Hepatocyte (in vitro differentiated cells): ENCODE measurements around the gene DNMT3A. TPM values are rescaled to one million over a fixed set of nuclear protein-coding genes. Genes with fewer than 3 reads are reported as not detected.

Experiments used
- DNase-seq: peaks from one replicate; pipeline ENCODE4 v3.0.0-alpha.2; 2016; ENCODE audit warnings: low spot score
- H2AFZ ChIP-seq: fragments of 200-600 bp; sonication (generic); 2 replicates; pipeline ENCODE4 v1.6.0; 2016; ENCODE audit warnings: antibody characterized with exemption, mild to moderate bottlenecking
- H3K27ac ChIP-seq: fragments of 200-600 bp; sonication (generic); 2 replicates; pipeline ENCODE4 v1.5.1; 2016; ENCODE audit warnings: mild to moderate bottlenecking
- H3K27me3 ChIP-seq: fragments of 200-600 bp; sonication (generic); 2 replicates; pipeline ENCODE4 v1.6.1; 2016
- H3K36me3 ChIP-seq: fragments of 200-600 bp; sonication (generic); replicated peaks from 2 replicates; pipeline ENCODE4 v1.5.1; 2016; ENCODE audit warnings: low read depth; ENCODE audit not compliant: insufficient read depth
- H3K4me1 ChIP-seq: fragments of 200-600 bp; sonication (generic); 2 replicates; pipeline ENCODE4 v1.5.1; 2016; ENCODE audit warnings: mild to moderate bottlenecking, moderate library complexity; ENCODE audit not compliant: insufficient read depth
- H3K4me2 ChIP-seq: fragments of 200-600 bp; sonication (generic); 2 replicates; pipeline ENCODE4 v1.6.0; 2016
- H3K4me3 ChIP-seq: fragments of 200-600 bp; sonication (generic); 2 replicates; pipeline ENCODE4 v1.5.1; 2016; ENCODE audit warnings: mild to moderate bottlenecking
- H3K79me2 ChIP-seq: fragments of 200-600 bp; sonication (generic); 2 replicates; pipeline ENCODE4 v1.6.0; 2017; ENCODE audit warnings: mild to moderate bottlenecking
- H3K9me2 ChIP-seq: fragments of 200-600 bp; sonication (generic); replicated peaks from 2 replicates; pipeline ENCODE4 v1.6.0; 2017; ENCODE audit warnings: mild to moderate bottlenecking; ENCODE audit not compliant: insufficient read depth
- H3K9me3 ChIP-seq: fragments of 200-600 bp; sonication (generic); 2 replicates; pipeline ENCODE4 v1.5.1; 2016; ENCODE audit warnings: low read depth, mild to moderate bottlenecking
- H4K20me1 ChIP-seq: fragments of 200-600 bp; sonication (generic); 2 replicates; pipeline ENCODE4 v1.6.0; 2016; ENCODE audit warnings: mild to moderate bottlenecking; ENCODE audit not compliant: insufficient read depth, poor library complexity, severe bottlenecking
- CTCF ChIP-seq: fragments of 200-600 bp; sonication (generic); IDR thresholded peaks from 2 replicates; pipeline ENCODE4 v1.5.1; 2016; ENCODE audit warnings: antibody characterized with exemption, mild to moderate bottlenecking; ENCODE audit not compliant: poor library complexity
- EZH2 ChIP-seq: fragments of 200-600 bp; sonication (generic); IDR thresholded peaks from 2 replicates; pipeline ENCODE4 v1.6.1; 2016; ENCODE audit warnings: antibody characterized with exemption, mild to moderate bottlenecking, borderline replicate concordance
- EZH2phosphoT487 ChIP-seq: fragments of 200-600 bp; sonication (generic); IDR thresholded peaks from one replicate; pipeline ENCODE4 v1.6.1; 2018; ENCODE audit warnings: antibody characterized with exemption, mild to moderate bottlenecking, low read depth, moderate library complexity; ENCODE audit not compliant: unreplicated experiment, severe bottlenecking
- WGBS: methylation state at CpG from one replicate; pipeline ENCODE4 v1.1.6; 2016; ENCODE audit warnings: low lambda C conversion rate; ENCODE audit errors: missing lambda C conversion rate; 5-methylcytosine and 5-hydroxymethylcytosine counted together
- polyA plus RNA-seq: library from polyadenylated mRNA; unstranded; fragments of >200 nt; fragmentation: Nextera tagmentation; extraction: Ambion mirVana; gene quantifications from 2 replicates; pipeline ENCODE4 v1.2.1, GENCODE V29; 2016
- total RNA-seq: library from RNA; depleted of rRNA; stranded (reverse); fragments of >200 nt; gene quantifications from 2 replicates; pipeline ENCODE4 v1.2.3, GENCODE V29; 2014

Gene DNMT3A
- total and polyA plus RNA-seq, 2 experiments from 2014 or later: 28.3 to 43.8 TPM

GRCh38 chr2:25312958-25313710 is 28.6 kb downstream of the DNMT3A start:
- no peak overlapping the region for H3K4me3 ChIP-seq
- 87% methylated on average over 15 of the region's 15 CpGs for WGBS

GRCh38 chr2:25311865-25312575 is 29.7 kb downstream of the DNMT3A start:
- no peak overlapping the region for H2AFZ ChIP-seq
- no peaks in the 10 kb centered on the region for H3K36me3 ChIP-seq
- H3K4me2 ChIP-seq: no peak overlapping the region
- peaks cover 54% of the 10 kb centered on the region for H3K79me2 ChIP-seq
- no peak overlapping the region for H3K27ac ChIP-seq
- no peaks in the 10 kb centered on the region for H3K27me3 ChIP-seq
- DNase-seq: no peak
- no peaks in the 10 kb centered on the region for H3K9me2 ChIP-seq
- WGBS: 84% methylated on average over 23 of the region's 23 CpGs
- H4K20me1 ChIP-seq: peaks cover 29% of the 10 kb centered on the region
- no peak for TF ChIP-seq EZH2
- no peak for TF ChIP-seq CTCF
- TF ChIP-seq EZH2phosphoT487: no peak
- H3K4me3 ChIP-seq: no peak overlapping the region
- H3K4me1 ChIP-seq: peaks cover 15% of the 10 kb centered on the region
- H3K9me3 ChIP-seq: no peaks in the 10 kb centered on the region

More at GRCh38 chr2:25312958-25313710, 28.6 kb downstream of the DNMT3A start:
- Histone ChIP-seq H3K27me3 (no peaks in the 10 kb centered on the region), H3K27ac (no peak overlapping the region), H3K9me2 (no peaks in the 10 kb centered on the region), H3K4me2 (no peak overlapping the region), H2AFZ (no peak overlapping the region), H3K4me1 (peaks cover 15% of the 10 kb centered on the region), H3K36me3 (no peaks in the 10 kb centered on the region), H3K79me2 (peaks cover 52% of the 10 kb centered on the region), H3K9me3 (no peaks in the 10 kb centered on the region), H4K20me1 (peaks cover 32% of the 10 kb centered on the region)
- no peak for DNase-seq
- TF ChIP-seq CTCF (no peak), EZH2 (no peak), EZH2phosphoT487 (no peak)

GRCh38 chr2:25310965-25311864 is 30.5 kb downstream of the DNMT3A start:
- Histone ChIP-seq H3K4me1 (peaks cover 15% of the 10 kb centered on the region), H3K27ac (no peak overlapping the region), H4K20me1 (peaks cover 27% of the 10 kb centered on the region), H3K9me2 (no peaks in the 10 kb centered on the region), H3K4me2 (no peak overlapping the region), H3K27me3 (no peaks in the 10 kb centered on the region), H3K79me2 (peaks cover 52% of the 10 kb centered on the region), H3K36me3 (no peaks in the 10 kb centered on the region), H3K9me3 (no peaks in the 10 kb centered on the region), H2AFZ (no peak overlapping the region), H3K4me3 (no peak overlapping the region)
- 67% methylated on average over 10 of the region's 14 CpGs for WGBS
- no peak for DNase-seq
- TF ChIP-seq EZH2phosphoT487 (no peak), EZH2 (no peak), CTCF (no peak)
